ENCODE measurements around the gene LARGE2.

DNA sequence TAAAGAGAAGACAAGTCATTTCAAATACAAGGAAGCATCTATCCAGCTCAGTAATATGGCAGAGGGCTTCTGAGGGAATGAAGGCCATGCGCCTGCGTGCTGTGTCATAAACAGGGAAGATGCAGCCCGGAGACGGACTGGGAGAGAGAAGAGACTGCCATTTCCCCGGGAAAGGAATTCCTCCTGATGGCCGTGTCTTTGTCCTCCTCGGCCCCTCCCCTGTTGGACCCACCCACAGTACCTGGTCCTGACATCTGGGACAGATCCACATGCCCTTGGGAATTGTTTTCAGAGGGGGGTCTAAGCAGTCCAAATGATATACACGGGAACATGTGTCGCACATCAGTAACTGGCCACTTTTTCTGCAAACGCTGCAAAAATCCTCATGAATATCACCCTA lies 15.5 kb downstream of the LARGE2 start:
- TF ChIP-seq, protein P1, sequence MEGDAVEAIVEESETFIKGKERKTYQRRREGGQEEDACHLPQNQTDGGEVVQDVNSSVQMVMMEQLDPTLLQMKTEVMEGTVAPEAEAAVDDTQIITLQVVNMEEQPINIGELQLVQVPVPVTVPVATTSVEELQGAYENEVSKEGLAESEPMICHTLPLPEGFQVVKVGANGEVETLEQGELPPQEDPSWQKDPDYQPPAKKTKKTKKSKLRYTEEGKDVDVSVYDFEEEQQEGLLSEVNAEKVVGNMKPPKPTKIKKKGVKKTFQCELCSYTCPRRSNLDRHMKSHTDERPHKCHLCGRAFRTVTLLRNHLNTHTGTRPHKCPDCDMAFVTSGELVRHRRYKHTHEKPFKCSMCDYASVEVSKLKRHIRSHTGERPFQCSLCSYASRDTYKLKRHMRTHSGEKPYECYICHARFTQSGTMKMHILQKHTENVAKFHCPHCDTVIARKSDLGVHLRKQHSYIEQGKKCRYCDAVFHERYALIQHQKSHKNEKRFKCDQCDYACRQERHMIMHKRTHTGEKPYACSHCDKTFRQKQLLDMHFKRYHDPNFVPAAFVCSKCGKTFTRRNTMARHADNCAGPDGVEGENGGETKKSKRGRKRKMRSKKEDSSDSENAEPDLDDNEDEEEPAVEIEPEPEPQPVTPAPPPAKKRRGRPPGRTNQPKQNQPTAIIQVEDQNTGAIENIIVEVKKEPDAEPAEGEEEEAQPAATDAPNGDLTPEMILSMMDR (conservative IDR thresholded peaks at IDR 0.05; ENCODE audit: low read length): no peak
- no peak for TF ChIP-seq EZH2phosphoT487 (IDR thresholded peaks at IDR 0.05; ENCODE audit: borderline replicate concordance, low read depth, low read length)

Measured in OCI-LY7 (cell line).